Mucosa of descending colon (tissue), 3 donors: ENCODE data around the gene MYL3. TPM values are rescaled to one million over a fixed set of nuclear protein-coding genes. Genes with fewer than 3 reads are reported as not detected.

Experiments
- ATAC-seq: fragments of 200-7000 bp; cut with Tn5 transposase; one replicate; pipeline ENCODE4 v1.9.1; 2020; ENCODE audit warnings: mild to moderate bottlenecking, moderate library complexity
- DNase-seq, 3 donors: peaks; one replicate each; pipeline ENCODE4 v3.0.0-alpha.2; 2020
- H3K36me3 ChIP-seq: fragments of 200-600 bp; one replicate; pipeline ENCODE4 v1.8.0; 2021; ENCODE audit warnings: low read depth, mild to moderate bottlenecking
- H3K4me1 ChIP-seq: fragments of 200-600 bp; one replicate; pipeline ENCODE4 v1.8.0; 2021; ENCODE audit warnings: low read depth, mild to moderate bottlenecking
- H3K4me3 ChIP-seq: fragments of 200-600 bp; one replicate; pipeline ENCODE4 v1.8.0; 2021; ENCODE audit warnings: mild to moderate bottlenecking
- H3K9me3 ChIP-seq: fragments of 200-600 bp; one replicate; pipeline ENCODE4 v1.8.0; 2021; ENCODE audit warnings: mild to moderate bottlenecking
- intact Hi-C, 2 donors: fragments of 100-400 bp; cut with DNase I in 1 of 2; cut with micrococcal nuclease in 1 of 2; formaldehyde crosslinking; loops; one replicate each; pipeline versions ENCODE4 v1.11.0 to v1.11.1; 2022; cut with DNase I, micrococcal nuclease
- total RNA-seq, 3 donors: library from RNA; stranded (reverse); fragmentation: NEBNext Ultra II Directional in 2 of 3; extraction: Animal tissue kit (Norgen Biotek cat#: 25700) in 2 of 3; gene quantifications; one replicate each; pipeline versions ENCODE4 v1.2.1 to v1.2.4, GENCODE V29; 2021 to 2023
- TF ChIP-seq, protein P1 (sequence below): fragments of 200-600 bp; IDR thresholded peaks from one replicate; pipeline ENCODE4 v1.8.0; 2022; ENCODE audit warnings: antibody characterized with exemption, mild to moderate bottlenecking
- donor health status: DM: no; HTN: no; CAD: no; lungs with moderate emphysema.
- donor health status: DM: no; HTN: no; CAD: no.
- donor health status: DM: no; HTN: yes; CAD: no.

Gene MYL3
- total RNA-seq, 3 donors from 2014 or later = 0.32 to 3.1 (median 1.2) TPM

DNA sequence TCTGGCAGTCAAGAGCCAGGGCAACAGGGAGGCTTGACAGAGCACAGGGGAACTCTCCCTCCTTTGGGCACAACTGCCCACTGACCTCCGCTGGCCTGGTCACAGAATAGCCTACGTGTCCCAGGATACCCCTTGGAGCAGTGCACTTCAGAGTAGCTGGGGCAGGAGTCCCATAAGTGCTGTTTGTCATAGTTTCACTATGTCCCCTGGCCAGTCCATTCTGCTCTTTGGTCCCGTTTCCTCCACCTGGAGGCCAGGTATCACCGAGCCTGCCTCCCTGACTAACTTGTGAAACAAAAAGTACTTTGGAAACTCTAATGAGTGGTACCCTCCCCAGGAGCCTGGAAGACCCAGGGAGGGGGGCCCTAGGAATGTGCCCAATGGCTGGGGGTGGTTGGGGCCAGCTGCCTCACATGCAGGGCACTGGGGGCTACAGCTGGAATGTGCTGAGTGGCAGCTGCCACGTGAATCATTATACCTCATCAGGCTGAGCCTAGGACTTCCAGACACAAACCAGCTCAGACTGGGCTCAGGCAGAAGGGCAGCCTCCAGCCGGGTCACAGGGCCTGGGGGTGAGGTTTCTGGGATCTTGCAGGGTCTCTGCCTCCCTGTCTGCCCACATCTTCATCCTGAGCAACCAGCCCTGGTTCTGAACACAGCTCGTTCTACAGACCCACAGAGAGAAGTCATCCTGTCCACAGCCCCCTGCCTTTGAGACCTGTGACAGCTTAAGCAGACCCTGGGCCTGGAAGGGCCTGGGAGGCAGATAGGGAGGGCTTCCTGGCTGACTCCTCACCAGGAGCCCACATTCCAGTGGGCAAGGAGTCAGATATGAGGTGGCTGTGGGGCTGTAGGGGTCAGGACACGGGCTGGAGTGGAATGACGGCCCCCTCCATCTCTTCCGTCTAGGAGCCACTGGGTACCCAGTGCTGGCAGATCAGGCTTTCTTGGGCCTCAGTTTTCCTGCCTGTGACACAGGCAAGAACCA lies 13.4 kb upstream of the MYL3 start:
- TF ChIP-seq, protein P1, sequence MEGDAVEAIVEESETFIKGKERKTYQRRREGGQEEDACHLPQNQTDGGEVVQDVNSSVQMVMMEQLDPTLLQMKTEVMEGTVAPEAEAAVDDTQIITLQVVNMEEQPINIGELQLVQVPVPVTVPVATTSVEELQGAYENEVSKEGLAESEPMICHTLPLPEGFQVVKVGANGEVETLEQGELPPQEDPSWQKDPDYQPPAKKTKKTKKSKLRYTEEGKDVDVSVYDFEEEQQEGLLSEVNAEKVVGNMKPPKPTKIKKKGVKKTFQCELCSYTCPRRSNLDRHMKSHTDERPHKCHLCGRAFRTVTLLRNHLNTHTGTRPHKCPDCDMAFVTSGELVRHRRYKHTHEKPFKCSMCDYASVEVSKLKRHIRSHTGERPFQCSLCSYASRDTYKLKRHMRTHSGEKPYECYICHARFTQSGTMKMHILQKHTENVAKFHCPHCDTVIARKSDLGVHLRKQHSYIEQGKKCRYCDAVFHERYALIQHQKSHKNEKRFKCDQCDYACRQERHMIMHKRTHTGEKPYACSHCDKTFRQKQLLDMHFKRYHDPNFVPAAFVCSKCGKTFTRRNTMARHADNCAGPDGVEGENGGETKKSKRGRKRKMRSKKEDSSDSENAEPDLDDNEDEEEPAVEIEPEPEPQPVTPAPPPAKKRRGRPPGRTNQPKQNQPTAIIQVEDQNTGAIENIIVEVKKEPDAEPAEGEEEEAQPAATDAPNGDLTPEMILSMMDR = no peak
- Histone ChIP-seq H3K4me1 (no peaks in the 10 kb centered on the region), H3K9me3 (no peaks in the 10 kb centered on the region), H3K4me3 (no peak overlapping the region), H3K36me3 (no peaks in the 10 kb centered on the region)
- ATAC-seq = no peak
- intact Hi-C loops = no loop called here
- no peak for DNase-seq

DNA sequence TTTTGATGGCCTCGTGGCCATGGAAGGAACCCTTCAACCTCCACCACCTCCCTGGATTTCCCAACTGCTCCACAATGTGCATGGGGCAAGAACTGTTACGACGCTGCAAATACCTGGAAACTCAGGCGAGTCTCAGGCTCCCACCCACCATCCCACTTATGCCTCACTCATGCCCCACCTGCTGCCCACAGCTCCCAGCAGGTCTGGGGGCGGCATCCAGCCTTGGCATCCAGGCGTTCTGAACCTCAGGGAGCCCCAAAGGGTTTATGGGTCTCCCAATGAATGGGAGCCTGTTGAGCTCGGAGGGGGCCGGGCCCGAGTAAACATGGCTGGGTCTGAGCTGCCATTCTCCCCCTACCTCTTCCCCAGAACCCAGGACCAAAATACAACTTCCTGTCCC lies 12.3 kb upstream of the MYL3 start:
- H3K4me3 ChIP-seq = no peak overlapping the region
- TF ChIP-seq, protein P1 = no peak
- no peak for DNase-seq
- no peak for ATAC-seq
- intact Hi-C loops = no loop called here
- no peaks in the 10 kb centered on the region for H3K4me1 ChIP-seq
- H3K9me3 ChIP-seq = no peaks in the 10 kb centered on the region
- no peaks in the 10 kb centered on the region for H3K36me3 ChIP-seq

DNA sequence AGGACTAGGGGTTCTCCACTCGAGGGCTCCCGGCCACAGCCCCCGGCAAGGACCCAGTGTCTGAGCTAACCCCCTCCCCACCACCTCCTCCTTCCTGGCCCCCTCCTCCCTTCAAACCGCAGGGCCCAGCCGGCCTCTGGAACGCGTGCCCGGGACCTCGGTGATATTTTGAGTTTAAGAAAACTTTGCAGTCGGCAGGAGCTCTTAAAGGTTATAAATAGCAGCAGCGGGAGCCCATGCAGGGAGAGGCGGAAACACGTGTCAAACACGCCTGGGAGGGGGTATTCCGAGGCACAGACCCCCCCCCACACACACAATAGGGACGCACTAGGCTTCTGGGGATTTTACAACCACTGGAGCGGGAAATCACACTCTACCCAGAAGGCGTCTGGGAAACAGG lies 11.2 kb upstream of the MYL3 start:
- intact Hi-C loops = no loop called here
- DNase-seq (no peak), ATAC-seq (no peak)
- H3K9me3 ChIP-seq = no peaks in the 10 kb centered on the region
- H3K4me1 ChIP-seq = no peaks in the 10 kb centered on the region
- H3K36me3 ChIP-seq = no peaks in the 10 kb centered on the region
- H3K4me3 ChIP-seq = no peak overlapping the region
- TF ChIP-seq, protein P1 = no peak

DNA sequence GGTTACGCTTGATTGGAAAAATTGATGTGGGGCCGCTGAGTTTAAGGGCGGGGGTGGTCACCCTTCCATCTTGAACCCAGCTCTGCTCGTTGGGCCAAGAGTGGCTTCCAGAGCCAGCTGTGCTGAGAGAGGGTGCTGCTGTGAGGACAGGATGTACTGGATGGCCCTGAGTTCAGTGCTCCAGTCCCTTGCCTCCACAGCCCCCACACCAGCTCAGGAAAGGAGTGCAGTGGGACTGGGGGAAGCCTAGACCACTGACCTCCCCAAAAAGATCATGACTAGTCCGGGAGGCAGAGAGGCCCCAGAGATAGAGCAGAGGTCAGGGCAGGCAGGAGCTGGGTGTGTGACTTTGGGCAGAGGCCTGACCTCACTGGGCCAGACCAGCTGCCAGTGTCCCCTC lies 10.3 kb upstream of the MYL3 start:
- no peaks in the 10 kb centered on the region for H3K9me3 ChIP-seq
- no peaks in the 10 kb centered on the region for H3K36me3 ChIP-seq
- ATAC-seq (no peak), DNase-seq (no peak)
- TF ChIP-seq, protein P1 = no peak
- no peak overlapping the region for H3K4me3 ChIP-seq
- H3K4me1 ChIP-seq = no peaks in the 10 kb centered on the region
- intact Hi-C loops = no loop called here

DNA sequence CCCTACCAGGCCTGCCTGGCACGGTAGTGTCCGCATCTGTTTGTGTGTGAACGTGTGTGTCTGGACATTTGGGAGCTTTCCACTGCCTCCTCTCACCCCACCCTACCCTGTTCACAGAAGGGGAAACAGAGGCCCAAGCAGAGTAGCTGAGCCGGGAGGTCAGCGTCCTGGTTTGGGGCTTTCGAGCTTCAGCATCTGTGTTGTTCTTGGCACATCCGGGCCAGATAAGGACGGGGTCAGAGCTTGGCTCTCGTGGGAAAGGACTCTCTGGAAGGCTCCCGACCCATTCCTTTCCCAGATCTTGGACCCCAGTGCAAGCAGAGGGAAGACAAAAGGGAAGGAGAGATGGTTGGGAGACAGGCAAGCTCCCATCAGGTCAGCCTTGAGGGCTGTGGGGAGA lies 8.0 kb upstream of the MYL3 start:
- ATAC-seq (no peak), DNase-seq (no peak)
- TF ChIP-seq, protein P1 = no peak
- Histone ChIP-seq H3K9me3 (no peaks in the 10 kb centered on the region), H3K4me3 (no peak overlapping the region), H3K36me3 (no peaks in the 10 kb centered on the region), H3K4me1 (no peaks in the 10 kb centered on the region)
- intact Hi-C loops = no loop called here
